Liver (tissue), 9 donors: ENCODE data around the gene SCIN. TPM values are rescaled to one million over a fixed set of nuclear protein-coding genes. Genes with fewer than 3 reads are reported as not detected.

Experiments
- DNase-seq: peaks from one replicate; pipeline ENCODE4 v3.0.0-alpha.2; 2017; ENCODE audit warnings: low spot score
- H3K27ac ChIP-seq, 2 donors: one replicate each; pipeline ENCODE4 v1.7.0; 2013; ENCODE audit warnings: inconsistent platforms in 2 of 2, low read length in 2 of 2, control low read depth in 1 of 2, low read depth in 1 of 2, mild to moderate bottlenecking in 1 of 2
- H3K27me3 ChIP-seq, 4 donors: one replicate each; pipeline versions ENCODE4 v1.6.1 to v1.7.0; 2013; ENCODE audit warnings: low read length in 3 of 4, inconsistent platforms in 1 of 4, mild to moderate bottlenecking in 1 of 4, moderate library complexity in 1 of 4; ENCODE audit not compliant: control insufficient read depth in 4 of 4, insufficient read depth in 4 of 4
- H3K36me3 ChIP-seq, 4 donors: one replicate each; pipeline versions ENCODE4 v1.6.1 to v1.7.0; 2013; ENCODE audit warnings: low read length in 3 of 4, mild to moderate bottlenecking in 3 of 4, low read depth in 1 of 4, moderate library complexity in 1 of 4; ENCODE audit not compliant: control insufficient read depth in 4 of 4, insufficient read depth in 3 of 4
- H3K4me1 ChIP-seq, 4 donors: one replicate each; pipeline versions ENCODE4 v1.6.1 to v1.7.0; 2013; ENCODE audit warnings: low read length in 3 of 4, mild to moderate bottlenecking in 3 of 4, moderate library complexity in 1 of 4; ENCODE audit not compliant: control insufficient read depth in 4 of 4, insufficient read depth in 4 of 4
- H3K4me3 ChIP-seq, 3 donors: one replicate each; pipeline versions ENCODE4 v1.6.1 to v1.7.0; 2013; ENCODE audit warnings: low read length in 3 of 3, control low read depth in 1 of 3, low read depth in 1 of 3, mild to moderate bottlenecking in 1 of 3
- H3K9ac ChIP-seq, 2 donors: one replicate each; pipeline ENCODE4 v1.7.0; 2013; ENCODE audit warnings: low read length in 2 of 2, mild to moderate bottlenecking in 2 of 2, moderate library complexity in 2 of 2, control low read depth in 1 of 2, low read depth in 1 of 2
- H3K9me3 ChIP-seq, 4 donors: one replicate each; pipeline versions ENCODE4 v1.6.1 to v1.7.0; 2013; ENCODE audit warnings: low read length in 3 of 4; ENCODE audit not compliant: control insufficient read depth in 4 of 4
- ATF3 ChIP-seq: IDR thresholded peaks from 2 replicates; pipeline ENCODE4 v1.6.1; 2016; ENCODE audit warnings: antibody characterized with exemption
- EGR1 ChIP-seq, 2 donors: IDR thresholded peaks; 2 replicates each; pipeline ENCODE4 v1.6.1; 2016 to 2018; ENCODE audit warnings: antibody characterized with exemption in 2 of 2, low read depth in 2 of 2
- FOXA1 ChIP-seq: IDR thresholded peaks from 2 replicates; pipeline ENCODE4 v1.6.1; 2016; ENCODE audit warnings: antibody characterized with exemption
- FOXA2 ChIP-seq: IDR thresholded peaks from 2 replicates; pipeline ENCODE4 v1.6.1; 2016; ENCODE audit warnings: antibody characterized with exemption
- GABPA ChIP-seq, 2 donors: IDR thresholded peaks in 1 of 2; conservative IDR thresholded peaks in 1 of 2; 2 replicates each; pipeline ENCODE4 v1.6.1; 2016; ENCODE audit warnings: antibody characterized with exemption in 2 of 2, mild to moderate bottlenecking in 1 of 2, moderate library complexity in 1 of 2
- HNF4A ChIP-seq, 2 donors: conservative IDR thresholded peaks; 2 replicates each; pipeline ENCODE4 v1.6.1; 2016; ENCODE audit warnings: antibody characterized with exemption in 2 of 2, mild to moderate bottlenecking in 2 of 2
- HNF4G ChIP-seq: IDR thresholded peaks from 2 replicates; pipeline ENCODE4 v1.6.1; 2016; ENCODE audit warnings: antibody characterized with exemption
- JUND ChIP-seq, 2 donors: IDR thresholded peaks; 2 replicates each; pipeline ENCODE4 v1.6.1; 2016; ENCODE audit warnings: antibody characterized with exemption in 2 of 2
- MAX ChIP-seq: IDR thresholded peaks from 2 replicates; pipeline ENCODE4 v1.6.1; 2016; ENCODE audit warnings: antibody characterized with exemption
- NR2F2 ChIP-seq: IDR thresholded peaks from 2 replicates; pipeline ENCODE4 v1.6.1; 2016; ENCODE audit warnings: antibody characterized with exemption
- RAD21 ChIP-seq, 2 donors: IDR thresholded peaks; 2 replicates each; pipeline ENCODE4 v1.6.1; 2016; ENCODE audit warnings: antibody characterized with exemption in 2 of 2, mild to moderate bottlenecking in 2 of 2
- REST ChIP-seq: IDR thresholded peaks from 2 replicates; pipeline ENCODE4 v1.6.1; 2016; ENCODE audit warnings: antibody characterized with exemption, mild to moderate bottlenecking
- RXRA ChIP-seq, 2 donors: IDR thresholded peaks; 2 replicates each; pipeline ENCODE4 v1.6.1; 2017 to 2018; ENCODE audit warnings: antibody characterized with exemption in 2 of 2, mild to moderate bottlenecking in 1 of 2
- SP1 ChIP-seq: IDR thresholded peaks from 2 replicates; pipeline ENCODE4 v1.6.1; 2018; ENCODE audit warnings: antibody characterized with exemption, mild to moderate bottlenecking
- TAF1 ChIP-seq: conservative IDR thresholded peaks from 2 replicates; pipeline ENCODE4 v1.6.1; 2016; ENCODE audit warnings: antibody characterized with exemption, mild to moderate bottlenecking
- YY1 ChIP-seq: IDR thresholded peaks from 2 replicates; pipeline ENCODE4 v1.6.1; 2016; ENCODE audit warnings: antibody characterized with exemption, mild to moderate bottlenecking
- ZBTB33 ChIP-seq: IDR thresholded peaks from 2 replicates; pipeline ENCODE4 v1.6.1; 2016; ENCODE audit warnings: antibody characterized with exemption
- WGBS: extraction: QIAGEN DNeasy Blood & Tissue Kit; methylation state at CpG from one replicate; pipeline ENCODE4 v1.1.7; 2013; 5-methylcytosine and 5-hydroxymethylcytosine counted together
- polyA plus RNA-seq, 2 donors: library from polyadenylated mRNA; stranded (reverse) in 1 of 2; unstranded in 1 of 2; fragments of 200-250 nt in 1 of 2; fragments of >200 nt in 1 of 2; fragmentation: Nextera tagmentation in 1 of 2; extraction: Ambion mirVana in 1 of 2; gene quantifications; one replicate each; pipeline versions ENCODE4 v1.2.1 to v1.2.3, GENCODE V29; 2013 to 2015
- total RNA-seq, 2 donors: library from RNA; depleted of rRNA; stranded (reverse); fragments of >200 nt; gene quantifications; one replicate each; pipeline ENCODE4 v1.2.3, GENCODE V29; 2014
- TF ChIP-seq, protein P1 (sequence below): fragments of 150-350 bp; IDR thresholded peaks from 2 replicates; pipeline ENCODE4 v1.5.1; 2017; ENCODE audit warnings: improper control_type of control experiment, low read depth, low read length; ENCODE audit not compliant: missing input control
- donor health status: healthy.
- donor health status: healthy.
- donor health status: healthy.
- donor health status: healthy.
- donor health status: healthy.

SCIN gene
- total and polyA plus RNA-seq, 4 donors: 0.05 to 0.23 TPM; not detected in 2

- 81% methylated on average over 1 of the region's 1 CpG for WGBS
- Histone ChIP-seq H3K27me3 (peaks cover 0 to 3% (median 0%) of the 10 kb centered on the region in 4 donors), H3K9me3 (peaks cover 0 to 2% (median 1%) of the 10 kb centered on the region in 4 donors), H3K36me3 (no peaks in the 10 kb centered on the region), H3K4me3 (no peak overlapping the region), H3K9ac (no peak overlapping the region), H3K4me1 (no peaks in the 10 kb centered on the region), H3K27ac (no peak overlapping the region)
- no peak for DNase-seq
- no peak for TF ChIP-seq MAX
- TF ChIP-seq RXRA (IDR thresholded peaks at IDR 0.05): no peak
- no peak for TF ChIP-seq NR2F2
- TF ChIP-seq YY1: no peak
- TF ChIP-seq, protein P1, sequence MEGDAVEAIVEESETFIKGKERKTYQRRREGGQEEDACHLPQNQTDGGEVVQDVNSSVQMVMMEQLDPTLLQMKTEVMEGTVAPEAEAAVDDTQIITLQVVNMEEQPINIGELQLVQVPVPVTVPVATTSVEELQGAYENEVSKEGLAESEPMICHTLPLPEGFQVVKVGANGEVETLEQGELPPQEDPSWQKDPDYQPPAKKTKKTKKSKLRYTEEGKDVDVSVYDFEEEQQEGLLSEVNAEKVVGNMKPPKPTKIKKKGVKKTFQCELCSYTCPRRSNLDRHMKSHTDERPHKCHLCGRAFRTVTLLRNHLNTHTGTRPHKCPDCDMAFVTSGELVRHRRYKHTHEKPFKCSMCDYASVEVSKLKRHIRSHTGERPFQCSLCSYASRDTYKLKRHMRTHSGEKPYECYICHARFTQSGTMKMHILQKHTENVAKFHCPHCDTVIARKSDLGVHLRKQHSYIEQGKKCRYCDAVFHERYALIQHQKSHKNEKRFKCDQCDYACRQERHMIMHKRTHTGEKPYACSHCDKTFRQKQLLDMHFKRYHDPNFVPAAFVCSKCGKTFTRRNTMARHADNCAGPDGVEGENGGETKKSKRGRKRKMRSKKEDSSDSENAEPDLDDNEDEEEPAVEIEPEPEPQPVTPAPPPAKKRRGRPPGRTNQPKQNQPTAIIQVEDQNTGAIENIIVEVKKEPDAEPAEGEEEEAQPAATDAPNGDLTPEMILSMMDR: no peak
- TF ChIP-seq HNF4G: no peak
- TF ChIP-seq HNF4A (conservative IDR thresholded peaks at IDR 0.05): no peak
- no peak for TF ChIP-seq EGR1 (IDR thresholded peaks at IDR 0.05; ENCODE audit: low read depth in 2 of 2)
- no peak for TF ChIP-seq JUND (IDR thresholded peaks at IDR 0.05)
- TF ChIP-seq SP1: no peak
- no peak for TF ChIP-seq ATF3
- no peak for TF ChIP-seq ZBTB33
- no peak for TF ChIP-seq FOXA1
- no peak for TF ChIP-seq REST
- no peak for TF ChIP-seq FOXA2
- no peak for TF ChIP-seq GABPA (IDR thresholded peaks at IDR 0.05 in 1 of 2, conservative IDR thresholded peaks at IDR 0.05 in 1 of 2)
- no peak for TF ChIP-seq TAF1
- TF ChIP-seq RAD21 (IDR thresholded peaks at IDR 0.05): no peak
Observed at GRCh38 chr7:12607134-12607533, 36.6 kb downstream of the SCIN start.
